T-helper 9 cell (primary cell): Measurements from ENCODE around the gene ZFP91.
"Not testable (repeated sequence)": the region's sequence is repeated elsewhere in the genome, so short reads cannot be mapped to it uniquely, and the experiment has no call there.

Source experiments
- DNase-seq: peaks from one replicate; pipeline ENCODE4 v3.0.0-alpha.2; 2020
- total RNA-seq, 2 donors: gene quantifications; one replicate each; lab custom pipeline; 2026; lab: John Stamatoyannopoulos, UW

ZFP91 gene, protein sequence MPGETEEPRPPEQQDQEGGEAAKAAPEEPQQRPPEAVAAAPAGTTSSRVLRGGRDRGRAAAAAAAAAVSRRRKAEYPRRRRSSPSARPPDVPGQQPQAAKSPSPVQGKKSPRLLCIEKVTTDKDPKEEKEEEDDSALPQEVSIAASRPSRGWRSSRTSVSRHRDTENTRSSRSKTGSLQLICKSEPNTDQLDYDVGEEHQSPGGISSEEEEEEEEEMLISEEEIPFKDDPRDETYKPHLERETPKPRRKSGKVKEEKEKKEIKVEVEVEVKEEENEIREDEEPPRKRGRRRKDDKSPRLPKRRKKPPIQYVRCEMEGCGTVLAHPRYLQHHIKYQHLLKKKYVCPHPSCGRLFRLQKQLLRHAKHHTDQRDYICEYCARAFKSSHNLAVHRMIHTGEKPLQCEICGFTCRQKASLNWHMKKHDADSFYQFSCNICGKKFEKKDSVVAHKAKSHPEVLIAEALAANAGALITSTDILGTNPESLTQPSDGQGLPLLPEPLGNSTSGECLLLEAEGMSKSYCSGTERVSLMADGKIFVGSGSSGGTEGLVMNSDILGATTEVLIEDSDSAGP
- 71.7 to 79.4 reads per million in 2 donors for total RNA-seq

DNA sequence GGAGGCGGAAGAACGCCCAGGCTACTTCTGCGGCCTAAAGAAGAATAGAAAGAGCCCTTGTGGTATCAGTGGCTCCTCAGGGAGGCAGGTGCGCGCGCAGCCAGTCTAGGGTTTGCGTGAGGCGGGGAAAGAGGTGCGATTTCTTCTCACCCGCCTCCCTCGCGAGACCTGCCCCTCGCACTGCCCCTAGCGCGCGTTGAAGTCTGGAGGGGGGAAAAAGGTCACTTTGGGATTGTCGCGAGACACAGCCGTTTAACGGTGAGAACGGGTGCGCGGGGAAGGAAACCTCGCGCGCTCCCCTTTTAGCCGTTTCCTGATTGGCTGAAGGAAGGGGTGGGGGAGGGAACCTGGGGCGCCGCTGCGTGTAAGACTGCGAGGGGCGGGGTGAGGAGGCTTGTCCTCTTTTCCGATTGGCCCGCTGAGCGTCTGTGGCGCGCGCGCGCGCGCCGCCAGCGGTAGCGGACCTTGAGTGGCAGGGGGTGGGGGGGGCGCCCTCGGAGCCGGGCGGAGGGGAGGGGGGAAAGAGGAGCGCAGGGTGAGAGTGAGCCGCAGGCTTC is at the start of gene ZFP91:
Gene ZFP91, plus strand, starts transcription at position 429 of the 557 bp plus-strand sequence. CDS start 219 bp downstream, outside the sequence.
- peak; percentile 95 for DNase-seq

GRCh38 chr11:58530236-58530635 is 48.6 kb upstream of the ZFP91 start:
- no peak for DNase-seq

GRCh38 chr11:58531865-58532341 is 47.0 kb upstream of the ZFP91 start:
- DNase-seq: no peak

GRCh38 chr11:58546841-58547240 is 32.0 kb upstream of the ZFP91 start:
- no peak for DNase-seq

GRCh38 chr11:58549644-58550043 is 29.2 kb upstream of the ZFP91 start:
- DNase-seq: no peak

- no peak for DNase-seq
Measured at GRCh38 chr11:58560842-58561241, 18.0 kb upstream of the ZFP91 start.

DNA sequence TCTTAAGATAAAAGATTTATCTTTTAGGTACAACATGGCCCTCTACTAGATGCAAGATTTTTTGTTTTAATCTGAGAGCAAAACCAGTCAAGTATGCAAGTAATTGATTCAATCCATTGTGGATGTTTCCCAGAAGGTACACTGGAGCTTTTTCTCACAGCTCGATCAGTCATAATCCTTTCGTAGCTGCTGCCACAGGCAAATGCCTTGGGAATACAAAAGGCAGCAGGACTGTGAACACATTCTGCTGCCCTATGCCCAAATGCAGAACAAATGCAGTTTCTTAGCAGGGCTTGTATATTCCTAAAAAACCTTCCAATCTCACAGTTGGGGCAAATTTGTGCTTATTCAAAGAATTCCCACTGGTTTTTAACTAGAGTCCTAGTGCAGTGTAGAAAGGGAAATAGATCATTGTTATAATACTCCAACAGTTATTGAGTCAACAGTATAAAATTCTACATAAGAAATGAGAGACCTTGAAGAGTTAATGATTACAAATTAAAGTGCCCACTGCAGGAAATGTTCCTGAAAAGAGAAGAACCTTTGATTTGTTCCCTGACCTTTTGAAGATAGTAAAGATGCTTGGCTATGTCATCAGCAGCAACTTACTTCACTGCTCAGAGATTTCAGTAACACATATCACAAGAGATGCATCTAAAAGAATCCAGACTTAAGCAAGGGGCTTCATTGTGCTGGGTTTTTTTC is 17.3 kb upstream of the ZFP91 start:
- no peak for DNase-seq

- no peak for DNase-seq
Measured at GRCh38 chr11:58562375-58562800, 16.5 kb upstream of the ZFP91 start.

DNA sequence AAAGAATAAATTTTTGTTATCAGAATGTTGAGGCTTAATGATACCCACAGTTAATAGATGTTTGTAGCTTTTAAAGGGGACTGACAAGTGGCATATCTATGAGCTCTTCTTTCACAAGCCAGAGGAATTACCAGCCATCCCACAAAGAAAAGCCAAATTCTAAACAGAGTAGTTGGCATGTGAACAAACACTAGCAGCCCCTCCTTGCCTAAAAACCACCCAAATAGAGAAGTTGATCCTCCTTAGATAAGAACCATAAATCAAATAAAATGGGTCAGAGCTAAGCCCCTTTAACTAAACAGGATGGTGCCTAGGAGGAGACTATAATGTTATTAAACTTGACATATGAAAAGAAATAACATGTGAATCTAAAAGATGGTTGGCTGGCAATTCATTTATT is 14.6 kb upstream of the ZFP91 start:
- DNase-seq: no peak

- DNase-seq: peak; percentile 72
Measured at GRCh38 chr11:58567889-58568512, 10.9 kb upstream of the ZFP91 start.

GRCh38 chr11:58572906-58573305 is 6.0 kb upstream of the ZFP91 start:
- not testable (repeated sequence) for DNase-seq

- DNase-seq: peak; percentile 49
Measured at GRCh38 chr11:58573451-58574104, 5.3 kb upstream of the ZFP91 start.

DNA sequence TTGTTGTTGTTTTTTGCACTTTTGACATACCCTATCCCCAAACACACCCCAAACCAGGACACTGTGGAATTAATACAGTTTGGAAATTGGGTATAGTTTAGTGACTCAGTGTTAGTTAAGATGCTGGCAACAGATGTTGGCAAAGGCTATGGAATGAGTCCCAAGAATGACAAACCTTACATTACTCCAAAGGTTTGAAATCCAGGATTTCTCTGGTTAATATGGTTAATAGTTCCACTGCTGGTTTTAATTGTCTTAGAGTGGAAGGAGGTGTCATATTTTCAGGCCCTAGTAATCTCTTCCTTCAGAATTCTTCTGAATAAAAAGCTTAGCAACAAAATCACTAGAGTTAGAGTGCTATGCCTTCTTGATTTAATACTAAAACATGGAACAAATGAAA is 4.0 kb upstream of the ZFP91 start:
- DNase-seq: no peak

- DNase-seq: peak; percentile 54
Measured at GRCh38 chr11:58575377-58576020, 3.4 kb upstream of the ZFP91 start, which contains the start of gene LPXN. Gene LPXN, minus strand, starts transcription at chr11:58575856. Its CDS starts 84 bp downstream, at chr11:58575772.

DNA sequence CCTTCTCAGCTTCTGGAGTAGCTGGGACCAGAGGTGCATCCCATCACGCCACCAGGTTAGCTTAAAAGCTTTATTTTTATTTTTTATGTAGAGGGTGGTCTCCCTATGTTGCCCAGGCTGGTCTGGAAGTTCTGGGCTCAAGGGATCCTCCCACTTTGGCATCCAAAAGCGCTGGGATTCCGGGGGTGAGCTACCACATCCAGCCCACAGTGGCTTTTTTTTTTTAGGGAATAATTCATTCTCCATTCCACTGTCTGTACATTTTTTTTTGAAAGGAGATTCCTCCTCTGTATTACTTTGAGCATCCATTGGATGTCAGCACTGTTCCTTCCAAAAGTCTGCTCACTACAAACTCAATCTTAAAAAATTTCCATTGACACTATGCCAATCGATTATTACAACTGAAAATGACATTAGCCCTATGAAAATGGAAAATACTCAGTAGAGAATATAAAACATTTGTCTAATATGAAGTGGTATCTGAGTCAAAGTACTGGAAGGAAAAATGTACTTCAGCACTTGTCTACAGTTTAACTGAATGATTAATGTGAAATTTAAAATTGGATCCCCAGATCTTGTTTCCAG is 1.9 kb upstream of the ZFP91 start:
- DNase-seq: no peak

- peak; percentile 75 for DNase-seq
Measured at GRCh38 chr11:58577555-58578135, 1.2 kb upstream of the ZFP91 start.

DNA sequence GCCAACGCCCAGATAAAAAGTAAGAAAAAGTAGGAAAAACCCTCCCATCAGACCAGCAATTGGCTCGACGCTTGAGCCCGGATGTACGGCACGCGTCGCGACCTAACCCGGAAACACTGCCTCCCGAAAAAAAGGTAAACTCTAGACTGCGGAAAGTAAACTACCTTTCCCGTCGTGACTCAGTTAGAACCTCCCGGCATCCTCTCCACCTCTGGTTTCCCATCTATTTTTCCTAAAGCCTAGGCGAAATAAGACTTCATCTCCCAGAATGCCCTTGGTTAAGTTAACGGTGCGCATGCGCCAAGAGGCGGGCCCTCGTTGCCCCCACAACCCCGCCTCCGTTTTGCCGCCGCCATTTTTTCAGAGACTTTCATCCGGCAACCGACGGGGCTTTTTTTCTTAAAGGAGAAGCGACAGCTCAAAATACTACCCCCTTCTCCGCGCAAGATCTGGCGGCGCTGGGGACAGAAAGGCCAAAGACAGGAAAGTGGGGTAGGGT is 678 bp upstream of the ZFP91 start:
- peak; percentile 86 for DNase-seq

DNA sequence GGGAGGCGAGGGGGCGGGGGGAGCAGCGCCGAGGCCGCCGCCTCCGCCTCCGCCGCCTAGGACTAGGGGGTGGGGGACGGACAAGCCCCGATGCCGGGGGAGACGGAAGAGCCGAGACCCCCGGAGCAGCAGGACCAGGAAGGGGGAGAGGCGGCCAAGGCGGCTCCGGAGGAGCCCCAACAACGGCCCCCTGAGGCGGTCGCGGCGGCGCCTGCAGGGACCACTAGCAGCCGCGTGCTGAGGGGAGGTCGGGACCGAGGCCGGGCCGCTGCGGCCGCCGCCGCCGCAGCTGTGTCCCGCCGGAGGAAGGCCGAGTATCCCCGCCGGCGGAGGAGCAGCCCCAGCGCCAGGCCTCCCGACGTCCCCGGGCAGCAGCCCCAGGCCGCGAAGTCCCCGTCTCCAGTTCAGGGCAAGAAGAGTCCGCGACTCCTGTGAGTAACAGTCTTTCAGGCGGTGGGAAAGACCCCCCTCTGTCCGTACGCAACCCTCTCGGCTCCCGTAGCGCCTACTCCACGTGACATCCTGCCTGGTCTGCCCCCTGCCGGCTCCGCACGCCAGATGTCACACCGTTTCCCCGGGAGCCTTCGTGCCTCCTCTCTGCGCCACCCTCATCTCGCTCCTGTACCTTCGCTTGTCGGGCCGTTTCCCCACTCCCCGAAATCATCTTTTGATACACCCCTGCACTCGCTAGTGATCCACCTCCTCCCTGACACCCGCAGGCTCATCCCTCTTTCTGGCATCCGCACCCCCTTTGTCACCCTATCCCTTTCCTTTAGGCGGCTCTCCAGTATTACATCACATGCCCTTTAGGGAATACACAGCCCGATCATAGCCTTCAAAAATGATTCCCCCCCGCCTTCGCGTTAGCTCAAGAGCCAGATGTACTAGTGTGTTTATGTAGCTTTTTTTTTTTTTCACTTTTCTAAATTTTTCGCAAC is 598 bp downstream of the ZFP91 start:
- DNase-seq: peak; percentile 93

DNA sequence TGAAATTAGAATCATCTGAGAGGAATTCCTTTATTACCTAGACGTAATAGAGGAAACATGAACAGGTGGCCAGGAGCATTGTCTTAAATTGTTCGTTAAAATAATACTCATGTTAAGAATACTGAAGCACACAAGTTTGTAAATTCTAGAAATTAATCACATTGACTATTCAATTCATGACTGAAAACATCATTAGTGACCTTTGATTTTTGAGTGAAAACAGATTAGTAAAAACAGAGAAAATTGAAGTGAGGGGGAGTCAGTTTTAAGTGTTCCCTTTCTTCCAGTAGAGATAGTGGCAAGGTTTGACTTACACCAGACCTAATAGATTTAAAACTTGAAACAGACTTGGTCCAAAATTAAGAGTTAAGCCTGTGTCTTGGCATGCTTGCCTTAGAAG is 1.4 kb downstream of the ZFP91 start:
- DNase-seq: no peak
